NB4 (cell line): ENCODE data around the gene AUH.

ENCODE experiments used
- DNase-seq: peaks from one replicate; pipeline ENCODE4 v3.0.0; 2010; ENCODE audit warnings: low read depth
- H3K4me3 ChIP-seq: one replicate; pipeline ENCODE4 v1.5.1; 2011; ENCODE audit warnings: mild to moderate bottlenecking, low read depth, low read length, moderate library complexity
- MYC ChIP-seq: IDR thresholded peaks from 2 replicates; pipeline ENCODE4 v1.6.1; 2011; ENCODE audit warnings: low read depth, low read length
- POLR2A ChIP-seq: IDR thresholded peaks from 2 replicates; pipeline ENCODE4 v1.6.1; 2011; ENCODE audit warnings: mild to moderate bottlenecking; ENCODE audit not compliant: insufficient read length; ENCODE audit errors: extremely low read depth
- TF ChIP-seq, protein P1 (sequence below): IDR thresholded peaks from 2 replicates; pipeline ENCODE4 v1.6.1; 2011; ENCODE audit warnings: low read depth, low read length
- TF ChIP-seq, protein P2 (sequence below): IDR thresholded peaks from one replicate; pipeline ENCODE4 v1.5.1; 2012; ENCODE audit warnings: low read depth, low read length

Gene AUH

DNA sequence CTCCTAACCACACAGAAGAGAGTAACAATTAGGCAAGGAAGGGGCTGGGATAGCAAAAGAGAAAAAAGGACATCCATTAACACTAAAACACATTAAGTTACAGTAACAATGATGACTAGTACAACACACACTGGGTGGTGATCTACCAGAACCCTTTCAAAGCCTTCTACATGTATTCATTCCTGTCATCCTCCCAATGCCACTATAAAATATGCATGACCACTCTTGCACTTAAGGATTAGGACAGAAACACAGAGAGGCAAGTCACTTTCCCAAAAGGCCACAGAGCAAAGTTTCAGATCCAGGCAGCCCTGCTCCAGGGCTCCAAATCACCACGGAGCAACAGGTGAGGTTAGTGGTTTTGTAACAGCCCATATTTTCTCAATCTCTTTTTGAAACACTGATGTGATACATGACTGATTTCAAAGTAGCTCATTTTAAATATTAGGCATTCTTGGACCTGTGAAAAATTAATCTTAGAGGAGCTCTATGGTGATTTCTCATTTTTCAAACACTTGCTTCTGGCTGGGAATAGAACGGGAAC lies 86.7 kb downstream of the AUH start:
- no peak overlapping the region for H3K4me3 ChIP-seq
- TF ChIP-seq MYC (no peak), POLR2A (no peak)
- TF ChIP-seq, protein P1, sequence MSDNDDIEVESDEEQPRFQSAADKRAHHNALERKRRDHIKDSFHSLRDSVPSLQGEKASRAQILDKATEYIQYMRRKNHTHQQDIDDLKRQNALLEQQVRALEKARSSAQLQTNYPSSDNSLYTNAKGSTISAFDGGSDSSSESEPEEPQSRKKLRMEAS, result no peak
- TF ChIP-seq, protein P2, sequence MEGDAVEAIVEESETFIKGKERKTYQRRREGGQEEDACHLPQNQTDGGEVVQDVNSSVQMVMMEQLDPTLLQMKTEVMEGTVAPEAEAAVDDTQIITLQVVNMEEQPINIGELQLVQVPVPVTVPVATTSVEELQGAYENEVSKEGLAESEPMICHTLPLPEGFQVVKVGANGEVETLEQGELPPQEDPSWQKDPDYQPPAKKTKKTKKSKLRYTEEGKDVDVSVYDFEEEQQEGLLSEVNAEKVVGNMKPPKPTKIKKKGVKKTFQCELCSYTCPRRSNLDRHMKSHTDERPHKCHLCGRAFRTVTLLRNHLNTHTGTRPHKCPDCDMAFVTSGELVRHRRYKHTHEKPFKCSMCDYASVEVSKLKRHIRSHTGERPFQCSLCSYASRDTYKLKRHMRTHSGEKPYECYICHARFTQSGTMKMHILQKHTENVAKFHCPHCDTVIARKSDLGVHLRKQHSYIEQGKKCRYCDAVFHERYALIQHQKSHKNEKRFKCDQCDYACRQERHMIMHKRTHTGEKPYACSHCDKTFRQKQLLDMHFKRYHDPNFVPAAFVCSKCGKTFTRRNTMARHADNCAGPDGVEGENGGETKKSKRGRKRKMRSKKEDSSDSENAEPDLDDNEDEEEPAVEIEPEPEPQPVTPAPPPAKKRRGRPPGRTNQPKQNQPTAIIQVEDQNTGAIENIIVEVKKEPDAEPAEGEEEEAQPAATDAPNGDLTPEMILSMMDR, result no peak
- no peak for DNase-seq

DNA sequence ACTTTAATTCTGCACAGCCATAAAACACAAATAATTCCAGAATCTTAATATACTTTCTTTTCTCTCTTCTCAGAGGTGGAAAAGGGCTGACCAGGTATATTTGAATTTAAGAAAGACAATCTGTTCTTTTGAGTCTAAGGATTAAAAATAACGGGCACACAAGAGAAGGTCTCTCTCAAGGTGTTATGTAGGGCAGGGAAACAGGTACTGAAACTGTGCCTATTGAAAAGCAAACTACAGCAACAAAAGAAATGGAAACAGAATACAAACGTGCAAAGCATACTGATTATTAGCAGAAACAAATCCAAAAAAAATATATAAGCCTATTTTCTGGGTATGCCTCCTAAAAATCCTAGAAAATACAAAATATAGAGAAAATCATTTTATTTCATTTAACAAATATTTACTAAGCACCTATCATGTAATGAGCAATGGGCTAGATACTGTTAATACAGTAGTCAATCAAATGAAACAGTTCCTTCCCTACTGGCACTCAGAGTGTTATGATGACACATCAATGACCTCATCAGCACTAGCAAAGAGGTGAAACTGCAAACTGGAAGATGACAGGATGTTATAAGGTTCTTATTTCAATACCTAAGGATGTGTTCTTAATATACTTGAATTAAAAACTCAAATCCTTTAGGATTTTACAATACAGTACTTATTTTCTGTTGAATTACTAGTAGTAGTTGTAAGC lies 87.7 kb downstream of the AUH start:
- no peak overlapping the region for H3K4me3 ChIP-seq
- DNase-seq, result peak; percentile 40
- TF ChIP-seq POLR2A (no peak), MYC (no peak)
- TF ChIP-seq, protein P2, result no peak
- TF ChIP-seq, protein P1, result no peak

DNA sequence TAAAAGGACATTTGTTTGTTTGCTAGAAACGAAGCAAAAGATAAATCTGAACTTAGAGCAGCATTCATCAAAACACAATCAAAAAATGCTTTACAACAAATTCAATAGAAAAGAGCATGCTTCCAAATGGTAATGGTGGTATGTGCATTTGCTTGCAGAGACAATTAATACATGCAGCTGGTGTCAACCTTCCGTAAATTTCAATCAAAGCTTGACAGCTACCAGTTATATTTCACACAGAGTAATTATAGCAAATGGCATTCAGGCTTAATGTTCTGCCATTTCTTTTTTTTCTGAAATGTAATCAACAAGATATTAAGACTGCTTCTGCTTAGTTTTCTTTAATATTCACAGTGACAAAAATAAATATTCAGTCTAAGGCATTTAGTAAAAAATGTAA lies 90.6 kb downstream of the AUH start:
- TF ChIP-seq, protein P2, result no peak
- TF ChIP-seq POLR2A (no peak), MYC (no peak)
- TF ChIP-seq, protein P1, result no peak
- DNase-seq, result no peak
- H3K4me3 ChIP-seq, result no peak overlapping the region

DNA sequence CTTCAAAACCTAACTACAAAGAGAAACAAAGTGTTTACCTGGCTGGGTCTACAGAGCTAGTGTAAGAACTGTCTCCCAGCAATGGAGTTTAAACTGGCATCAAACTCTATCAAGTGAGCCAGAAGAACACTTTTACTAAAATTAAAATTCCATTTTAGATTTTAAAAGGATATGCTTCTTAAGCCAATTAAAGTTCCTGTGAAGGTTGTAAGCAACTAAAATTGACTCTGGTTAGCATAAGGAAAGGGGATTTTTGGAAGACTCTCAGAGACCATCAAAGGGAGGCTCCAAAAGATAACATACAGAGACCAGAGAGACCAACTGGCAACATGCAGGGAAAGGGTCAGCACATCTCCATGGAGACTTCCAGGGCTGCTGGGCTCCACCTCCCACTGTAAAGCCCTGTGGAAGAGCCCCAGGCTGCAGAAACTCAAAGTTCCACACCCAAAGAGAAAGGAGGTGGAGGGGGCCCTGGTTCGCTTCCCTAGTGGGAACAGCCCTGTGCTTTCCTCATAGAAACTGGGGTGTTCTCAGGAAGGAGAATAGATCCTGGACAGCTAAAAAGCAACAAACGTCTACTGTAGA lies 91.7 kb downstream of the AUH start:
- no peak overlapping the region for H3K4me3 ChIP-seq
- TF ChIP-seq, protein P1, result no peak
- TF ChIP-seq POLR2A, result no peak
- TF ChIP-seq MYC, result no peak
- TF ChIP-seq, protein P2, result no peak
- DNase-seq, result no peak

DNA sequence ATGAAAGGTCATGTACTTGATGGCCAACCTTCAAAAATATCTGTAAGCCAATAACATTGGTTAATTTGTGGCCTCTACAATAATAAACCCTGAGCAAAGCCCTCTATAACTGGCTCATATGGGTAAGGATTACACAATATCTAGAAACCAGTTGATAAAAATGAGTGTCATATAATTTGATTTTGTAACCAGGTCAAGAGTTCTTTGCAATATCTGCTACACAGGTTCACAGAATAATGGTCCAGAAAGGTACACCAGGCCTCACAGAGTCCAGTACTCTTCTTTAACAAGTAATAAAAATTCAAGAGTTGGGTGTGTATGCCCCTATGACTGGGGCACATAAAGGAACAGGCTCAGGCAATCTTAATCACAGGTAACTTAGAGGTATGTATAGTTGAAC lies 95.3 kb downstream of the AUH start:
- DNase-seq, result no peak
- H3K4me3 ChIP-seq, result no peak overlapping the region
- TF ChIP-seq, protein P2, result no peak
- TF ChIP-seq POLR2A (no peak), MYC (no peak)
- TF ChIP-seq, protein P1, result no peak
